Choroid plexus epithelial cell (primary cell): ENCODE results near the gene RABGAP1.
A peak's percentile ranks its signal among the peaks of the same experiment; 100 is the strongest.

ENCODE experiments used
- DNase-seq: peaks from one replicate; pipeline ENCODE4 v3.0.0-alpha.2; 2010; ENCODE audit warnings: low read depth
- H3K4me3 ChIP-seq: 2 replicates; pipeline ENCODE4 v1.5.1; 2011; ENCODE audit warnings: low read depth, mild to moderate bottlenecking, control low read depth, low read length, moderate library complexity
- CTCF ChIP-seq: conservative IDR thresholded peaks from 2 replicates; pipeline ENCODE4 v1.5.1; 2011; ENCODE audit warnings: low read depth, mild to moderate bottlenecking, control low read depth, inconsistent platforms, low read length, moderate library complexity

The RABGAP1 gene

DNA sequence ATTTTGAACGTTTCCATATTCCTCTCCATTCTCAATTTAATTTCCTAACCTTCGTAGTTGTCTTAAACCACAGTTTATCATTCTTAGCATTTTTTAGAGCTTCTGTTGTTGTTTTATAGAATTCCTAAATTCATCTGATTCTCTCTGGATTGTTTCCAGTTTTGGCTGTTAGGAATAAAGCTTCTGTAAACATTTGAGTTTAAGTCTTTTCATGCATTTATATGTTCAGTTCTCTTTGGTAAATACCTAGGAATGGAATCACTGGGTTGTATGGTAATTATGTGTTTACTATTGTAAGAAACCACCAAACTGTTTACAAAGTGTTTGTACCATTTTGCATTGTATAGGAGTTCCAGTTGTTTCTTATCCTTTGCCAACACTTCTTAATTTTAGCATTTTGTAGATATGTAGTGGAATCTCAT is 122.4 kb downstream of the RABGAP1 start:
- peak; percentile 79 for DNase-seq
- TF ChIP-seq CTCF = no peak

DNA sequence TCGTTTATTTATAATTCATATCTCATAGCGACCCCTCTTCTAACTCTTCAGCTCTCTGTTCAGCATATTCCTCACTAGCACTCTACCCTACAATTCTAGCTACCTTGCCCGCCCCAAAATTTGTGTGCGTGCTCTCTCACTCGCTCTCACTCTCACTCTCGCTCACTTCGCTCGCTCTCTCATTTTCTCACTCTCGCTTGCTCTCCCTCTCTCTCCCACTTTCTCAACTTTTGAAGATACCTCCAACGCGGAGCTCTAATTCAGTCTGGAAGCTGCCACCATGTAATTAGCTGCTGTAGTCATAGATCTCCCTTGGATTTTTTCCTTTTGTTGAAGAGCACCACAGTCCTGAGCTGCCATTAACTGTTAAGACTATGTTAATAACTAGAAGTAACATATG is 123.1 kb downstream of the RABGAP1 start:
- no peak for DNase-seq
- TF ChIP-seq CTCF = no peak
- no peak overlapping the region for H3K4me3 ChIP-seq

More for the DNA sequence above, 122.4 kb downstream of the RABGAP1 start:
- H3K4me3 ChIP-seq = no peak overlapping the region

GRCh38 chr9:123064716-123065115 is 123.9 kb downstream of the RABGAP1 start:
- no peak for TF ChIP-seq CTCF
- no peak overlapping the region for H3K4me3 ChIP-seq
- DNase-seq = no peak

DNA sequence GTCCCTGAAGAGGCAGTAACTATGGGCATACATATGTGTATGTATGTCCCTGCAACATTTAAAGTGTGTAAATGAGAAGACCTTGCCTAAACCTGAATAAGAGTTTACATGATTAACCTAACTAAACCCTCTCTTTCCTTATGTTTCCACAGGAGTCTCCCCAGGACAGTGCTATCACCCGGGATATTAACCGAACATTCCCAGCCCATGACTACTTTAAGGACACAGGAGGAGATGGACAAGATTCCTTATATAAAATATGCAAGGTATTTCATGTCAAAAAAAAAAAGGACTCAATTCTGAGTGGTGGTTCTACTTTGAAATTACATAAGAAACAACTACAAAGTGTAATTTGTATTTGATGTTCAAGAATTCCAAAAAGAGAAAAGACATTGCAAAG is 124.4 kb downstream of the RABGAP1 start:
- peak; percentile 19 for DNase-seq
- no peak overlapping the region for H3K4me3 ChIP-seq
- TF ChIP-seq CTCF = no peak

GRCh38 chr9:123067136-123067535 is 126.3 kb downstream of the RABGAP1 start:
- H3K4me3 ChIP-seq = no peak overlapping the region
- no peak for TF ChIP-seq CTCF
- no peak for DNase-seq

DNA sequence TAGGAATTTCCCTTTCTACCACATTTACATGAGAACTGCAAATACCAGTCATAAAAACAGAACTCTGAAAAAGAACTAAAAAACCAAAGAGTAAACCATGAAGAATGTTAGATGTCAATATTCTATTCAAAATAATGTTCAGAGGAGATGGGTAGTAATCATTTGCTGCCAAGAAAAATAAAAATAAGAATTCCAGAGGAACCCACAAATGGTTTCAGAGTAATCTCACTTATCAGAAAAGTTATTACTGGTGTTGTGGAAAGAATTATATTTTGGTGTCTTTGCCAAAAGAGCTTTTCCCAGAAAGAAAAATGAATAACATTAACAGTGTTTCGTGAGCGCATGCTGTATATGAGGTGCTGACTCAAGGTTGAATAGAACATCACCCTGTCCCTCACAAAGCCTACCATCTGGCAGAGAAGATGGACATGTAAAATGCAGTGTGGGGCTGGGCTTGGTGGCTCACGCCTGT is 128.2 kb downstream of the RABGAP1 start:
- DNase-seq = peak; percentile 96
- no peak for TF ChIP-seq CTCF
- no peak overlapping the region for H3K4me3 ChIP-seq

- no peak for TF ChIP-seq CTCF
- DNase-seq = no peak
- H3K4me3 ChIP-seq = no peak overlapping the region
Measured at GRCh38 chr9:123070198-123070597, 129.4 kb downstream of the RABGAP1 start.
